A673 (cell line): ENCODE data around the gene ST6GALNAC3.

Experiments used
- EZH2 ChIP-seq: fragments of 200-600 bp; sonication (generic); IDR thresholded peaks from 2 replicates; pipeline ENCODE4 v1.6.1; 2017; ENCODE audit warnings: borderline replicate concordance, low read depth, mild to moderate bottlenecking, mixed read lengths, antibody characterized with exemption, low read length; ENCODE audit not compliant: poor library complexity, severe bottlenecking
- TF ChIP-seq, protein P1 (sequence below): fragments of 300-800, 200-600 bp; sonication (generic); conservative IDR thresholded peaks from 2 replicates; pipeline ENCODE4 v1.5.1; 2017; ENCODE audit warnings: low read depth, mild to moderate bottlenecking, antibody characterized with exemption, low read length, moderate library complexity, mixed read lengths

DNA sequence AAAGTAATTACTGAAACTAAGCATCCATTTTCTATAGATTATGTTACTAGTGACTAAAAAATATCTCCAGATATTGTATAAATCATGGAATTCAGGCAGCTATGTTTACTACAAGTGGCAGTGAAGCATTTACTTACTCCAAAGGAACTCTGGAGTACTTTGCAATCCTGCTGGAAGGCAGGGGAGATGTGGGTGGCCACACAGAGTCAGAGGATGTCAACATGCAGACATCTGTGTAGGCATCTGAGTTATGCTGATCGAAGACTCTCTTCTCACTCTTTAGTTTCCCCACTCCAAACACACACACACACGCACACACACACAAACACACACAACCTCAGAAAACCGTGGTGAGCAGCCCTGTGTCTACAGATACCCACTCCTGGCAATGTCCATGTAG is 112.9 kb downstream of the ST6GALNAC3 start:
- TF ChIP-seq EZH2 = no peak
- TF ChIP-seq, protein P1, sequence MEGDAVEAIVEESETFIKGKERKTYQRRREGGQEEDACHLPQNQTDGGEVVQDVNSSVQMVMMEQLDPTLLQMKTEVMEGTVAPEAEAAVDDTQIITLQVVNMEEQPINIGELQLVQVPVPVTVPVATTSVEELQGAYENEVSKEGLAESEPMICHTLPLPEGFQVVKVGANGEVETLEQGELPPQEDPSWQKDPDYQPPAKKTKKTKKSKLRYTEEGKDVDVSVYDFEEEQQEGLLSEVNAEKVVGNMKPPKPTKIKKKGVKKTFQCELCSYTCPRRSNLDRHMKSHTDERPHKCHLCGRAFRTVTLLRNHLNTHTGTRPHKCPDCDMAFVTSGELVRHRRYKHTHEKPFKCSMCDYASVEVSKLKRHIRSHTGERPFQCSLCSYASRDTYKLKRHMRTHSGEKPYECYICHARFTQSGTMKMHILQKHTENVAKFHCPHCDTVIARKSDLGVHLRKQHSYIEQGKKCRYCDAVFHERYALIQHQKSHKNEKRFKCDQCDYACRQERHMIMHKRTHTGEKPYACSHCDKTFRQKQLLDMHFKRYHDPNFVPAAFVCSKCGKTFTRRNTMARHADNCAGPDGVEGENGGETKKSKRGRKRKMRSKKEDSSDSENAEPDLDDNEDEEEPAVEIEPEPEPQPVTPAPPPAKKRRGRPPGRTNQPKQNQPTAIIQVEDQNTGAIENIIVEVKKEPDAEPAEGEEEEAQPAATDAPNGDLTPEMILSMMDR = no peak
